HG02798 (cell line): ENCODE data around the gene RRAS2.

ENCODE experiments used
- ATAC-seq: cut with Tn5 transposase; IDR thresholded peaks from one replicate; pipeline ENCODE4 v1.9.1; 2021; ENCODE audit warnings: mild to moderate bottlenecking; ENCODE audit not compliant: unreplicated experiment, poor library complexity

RRAS2 gene

DNA sequence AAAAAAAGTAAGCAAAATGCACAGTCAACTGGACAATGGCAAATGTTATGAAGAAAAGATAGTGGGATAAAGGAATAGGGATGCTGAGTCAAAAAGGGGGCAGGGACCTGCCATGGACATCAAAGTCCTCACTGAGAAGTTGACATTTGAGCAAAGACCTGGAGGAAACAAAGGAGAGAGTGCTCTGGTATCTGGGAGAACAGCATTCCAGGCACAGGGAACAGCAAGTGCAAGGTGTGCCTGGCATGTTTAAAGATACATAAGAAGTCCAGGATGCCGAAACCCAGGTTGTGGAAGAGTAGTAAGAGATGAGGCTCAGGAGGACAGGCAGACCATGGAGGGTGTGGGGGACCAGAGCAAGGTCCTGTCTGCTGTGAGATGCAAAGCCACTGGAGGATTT, 123.3 kb downstream of the RRAS2 start:
- no peak for ATAC-seq

- no peak for ATAC-seq
Measured at GRCh38 chr11:14234446-14234845, 124.5 kb downstream of the RRAS2 start.

- no peak for ATAC-seq
Measured at GRCh38 chr11:14232652-14233051, 126.3 kb downstream of the RRAS2 start.

DNA sequence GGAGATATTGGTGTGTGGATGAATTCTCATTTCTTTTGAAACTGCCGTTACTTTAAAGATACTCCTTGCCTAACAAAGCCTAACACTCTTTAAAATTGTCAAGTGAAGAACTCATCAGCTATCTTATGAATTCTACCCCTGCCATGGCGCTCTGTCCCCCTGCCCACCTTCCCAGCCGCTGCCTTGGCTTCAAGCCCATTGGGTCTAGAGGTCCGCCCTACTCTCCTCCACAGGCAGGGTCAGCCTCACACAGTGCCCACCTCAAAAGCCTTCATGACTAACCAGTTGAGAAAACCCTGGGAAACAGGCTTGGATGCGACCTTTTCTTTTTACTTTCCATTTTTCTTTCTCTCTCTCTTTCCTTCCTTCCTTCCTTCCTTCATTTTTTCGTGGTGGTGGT, 128.6 kb downstream of the RRAS2 start:
- no peak for ATAC-seq

- no peak for ATAC-seq
Measured at GRCh38 chr11:14229472-14229871, 129.5 kb downstream of the RRAS2 start.

DNA sequence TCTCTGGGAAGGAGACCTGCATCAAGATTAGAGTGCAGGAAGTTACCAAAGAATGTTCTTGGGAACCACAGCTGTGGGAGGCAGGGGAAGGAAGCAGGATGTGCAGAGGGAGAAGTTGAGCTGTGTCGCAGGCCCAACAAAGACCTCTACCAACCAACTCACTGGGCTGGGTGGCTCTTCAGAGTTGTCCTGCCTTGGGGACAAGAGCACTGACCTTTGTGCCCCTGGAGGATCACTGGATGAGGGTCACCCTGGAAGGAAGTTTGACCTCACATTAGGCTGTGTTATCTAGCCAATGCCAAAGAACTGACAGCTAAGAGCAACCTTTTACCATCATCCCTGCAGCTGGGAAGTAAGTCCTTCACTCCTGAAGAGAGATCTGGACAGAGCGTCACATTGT, 130.6 kb downstream of the RRAS2 start:
- no peak for ATAC-seq
